Endothelial cell of umbilical vein (primary cell): ENCODE results near the gene ZNF365.
"Not testable (repeated sequence)": the region's sequence is repeated elsewhere in the genome, so short reads cannot be mapped to it uniquely, and the experiment has no call there.

Source experiments
- POLR2A ChIP-seq: IDR thresholded peaks from 2 replicates; pipeline ENCODE4 v1.6.1; 2012; ENCODE audit warnings: low read depth, mild to moderate bottlenecking, control low read depth, low read length
- TF ChIP-seq, protein P1 (sequence below), 2 donors: IDR thresholded peaks; 1 replicate in 1 of 2; 2 replicates in 1 of 2; pipeline ENCODE4 v1.5.1; 2011; ENCODE audit warnings: low read length in 2 of 2, mild to moderate bottlenecking in 2 of 2, moderate library complexity in 2 of 2, control low read depth in 1 of 2, inconsistent platforms in 1 of 2, low read depth in 1 of 2; ENCODE audit not compliant: insufficient read depth in 1 of 2; ENCODE audit errors: extremely low read depth in 1 of 2

DNA sequence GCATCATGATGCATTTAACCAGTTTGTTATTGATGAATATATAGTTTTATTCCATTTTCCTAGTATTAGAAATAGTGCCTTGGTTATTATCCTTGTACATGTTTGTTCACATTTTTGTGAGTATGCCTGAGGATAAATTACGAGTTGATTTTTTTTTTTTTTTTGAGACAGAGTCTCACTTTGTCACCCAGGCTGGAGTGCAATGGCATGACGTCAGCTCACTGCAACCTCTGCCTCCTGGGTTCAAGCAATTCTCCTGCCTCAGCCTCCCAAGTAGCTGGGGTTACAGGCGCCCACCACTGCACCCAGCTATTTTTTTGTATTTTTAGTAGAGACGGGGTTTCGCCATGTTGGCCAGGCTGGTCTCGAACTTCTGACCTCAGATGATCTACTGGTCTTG, 4.7 kb downstream of the ZNF365 start:
- TF ChIP-seq POLR2A: not testable (repeated sequence)
- TF ChIP-seq, protein P1, sequence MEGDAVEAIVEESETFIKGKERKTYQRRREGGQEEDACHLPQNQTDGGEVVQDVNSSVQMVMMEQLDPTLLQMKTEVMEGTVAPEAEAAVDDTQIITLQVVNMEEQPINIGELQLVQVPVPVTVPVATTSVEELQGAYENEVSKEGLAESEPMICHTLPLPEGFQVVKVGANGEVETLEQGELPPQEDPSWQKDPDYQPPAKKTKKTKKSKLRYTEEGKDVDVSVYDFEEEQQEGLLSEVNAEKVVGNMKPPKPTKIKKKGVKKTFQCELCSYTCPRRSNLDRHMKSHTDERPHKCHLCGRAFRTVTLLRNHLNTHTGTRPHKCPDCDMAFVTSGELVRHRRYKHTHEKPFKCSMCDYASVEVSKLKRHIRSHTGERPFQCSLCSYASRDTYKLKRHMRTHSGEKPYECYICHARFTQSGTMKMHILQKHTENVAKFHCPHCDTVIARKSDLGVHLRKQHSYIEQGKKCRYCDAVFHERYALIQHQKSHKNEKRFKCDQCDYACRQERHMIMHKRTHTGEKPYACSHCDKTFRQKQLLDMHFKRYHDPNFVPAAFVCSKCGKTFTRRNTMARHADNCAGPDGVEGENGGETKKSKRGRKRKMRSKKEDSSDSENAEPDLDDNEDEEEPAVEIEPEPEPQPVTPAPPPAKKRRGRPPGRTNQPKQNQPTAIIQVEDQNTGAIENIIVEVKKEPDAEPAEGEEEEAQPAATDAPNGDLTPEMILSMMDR (IDR thresholded peaks at IDR 0.05; ENCODE audit: extremely low read depth in 1 of 2, insufficient read depth in 1 of 2, low read depth in 1 of 2, low read length in 2 of 2): not testable (repeated sequence)
